Activated CD4-positive, alpha-beta T cell treated with anti-CD3 and anti-CD28 coated beads, Interleukin-2, amount 50 U/mL, for 1 hour (primary cell): ENCODE data around the gene FZD7.

Experiments used
- DNase-seq: peaks from one replicate; pipeline ENCODE4 v3.0.0-alpha.2; 2020

FZD7 gene

GRCh38 chr2:202014759-202015211, 18.9 kb upstream of the FZD7 start:
- DNase-seq, result no peak

- DNase-seq, result no peak
Observed at GRCh38 chr2:202015471-202015870, 18.2 kb upstream of the FZD7 start.

GRCh38 chr2:202016579-202017227, 17.0 kb upstream of the FZD7 start:
- DNase-seq, result no peak

GRCh38 chr2:202017940-202018339, 15.7 kb upstream of the FZD7 start:
- no peak for DNase-seq

- DNase-seq, result no peak
Observed at GRCh38 chr2:202018950-202019349, 14.7 kb upstream of the FZD7 start.

- DNase-seq, result no peak
Observed at GRCh38 chr2:202019689-202020450, 13.8 kb upstream of the FZD7 start.

- DNase-seq, result no peak
Observed at GRCh38 chr2:202022755-202023154, 10.9 kb upstream of the FZD7 start.

GRCh38 chr2:202023198-202023903, 10.3 kb upstream of the FZD7 start:
- no peak for DNase-seq

GRCh38 chr2:202023904-202024266, 9.8 kb upstream of the FZD7 start:
- no peak for DNase-seq

GRCh38 chr2:202024871-202025270, 8.8 kb upstream of the FZD7 start:
- DNase-seq, result no peak

- no peak for DNase-seq
Observed at GRCh38 chr2:202025816-202026215, 7.8 kb upstream of the FZD7 start.

GRCh38 chr2:202026507-202026906, 7.1 kb upstream of the FZD7 start:
- DNase-seq, result no peak

GRCh38 chr2:202030691-202031090, 3.0 kb upstream of the FZD7 start:
- no peak for DNase-seq

- no peak for DNase-seq
Observed at GRCh38 chr2:202031246-202031951, 2.3 kb upstream of the FZD7 start.

- peak; percentile 22 for DNase-seq
Observed at GRCh38 chr2:202032846-202033316, 774 bp upstream of the FZD7 start.

GRCh38 chr2:202034249-202035088, 814 bp downstream of the FZD7 start:
- DNase-seq, result peak; percentile 26

GRCh38 chr2:202035089-202035940, 1.7 kb downstream of the FZD7 start:
- peak; percentile 21 for DNase-seq

GRCh38 chr2:202035941-202036372, 2.3 kb downstream of the FZD7 start:
- DNase-seq, result no peak

- no peak for DNase-seq
Observed at GRCh38 chr2:202036601-202037037, 3.0 kb downstream of the FZD7 start.

GRCh38 chr2:202037086-202037485, 3.4 kb downstream of the FZD7 start:
- no peak for DNase-seq
